PFSK-1 (cell line): ENCODE measurements around the gene PRSS48.

Experiments
- FOXP2 ChIP-seq: optimal IDR thresholded peaks from 2 replicates; pipeline ENCODE3; 2011; ENCODE audit warnings: borderline replicate concordance, control low read depth, inconsistent platforms; ENCODE audit not compliant: insufficient read depth; ENCODE audit errors: extremely low read length, extremely low read depth
- POLR2AphosphoS5 ChIP-seq: IDR thresholded peaks from 2 replicates; pipeline ENCODE4 v1.6.1; 2012; ENCODE audit warnings: low read depth, mild to moderate bottlenecking, control low read depth, low read length, moderate library complexity
- REST ChIP-seq, 2 experiments: IDR thresholded peaks; 2 replicates each; pipeline versions ENCODE4 v1.6.1 to v1.8.0; 2011 to 2012; ENCODE audit warnings: low read depth in 2 of 2, low read length in 2 of 2, control low read depth in 1 of 2, inconsistent platforms in 1 of 2, mild to moderate bottlenecking in 1 of 2, moderate library complexity in 1 of 2; ENCODE audit not compliant: insufficient read depth in 1 of 2
- SIN3A ChIP-seq: IDR thresholded peaks from 2 replicates; pipeline ENCODE4 v1.6.1; 2012; ENCODE audit warnings: mild to moderate bottlenecking, low read length, moderate library complexity, borderline replicate concordance; ENCODE audit not compliant: insufficient read depth
- TAF1 ChIP-seq: IDR thresholded peaks from 2 replicates; pipeline ENCODE4 v1.6.1; 2012; ENCODE audit warnings: low read length, control low read depth, borderline replicate concordance; ENCODE audit not compliant: insufficient read depth

GRCh38 chr4:151251603-151252304, 25.2 kb upstream of the PRSS48 start:
- TF ChIP-seq POLR2AphosphoS5 (no peak), REST (IDR thresholded peaks at IDR 0.05; ENCODE audit: insufficient read depth in 1 of 2, low read depth in 2 of 2, low read length in 2 of 2) (no peak), SIN3A (no peak), TAF1 (no peak), FOXP2 (no peak)
